HCT116 (cell line): ENCODE measurements around the gene GLO1. TPM values are rescaled to one million over a fixed set of nuclear protein-coding genes. Genes with fewer than 3 reads are reported as not detected.

Experiments
- ATAC-seq: fragments of 200-7000 bp; cut with Tn5 transposase; 2 replicates; pipeline ENCODE4 v1.9.1; 2020; ENCODE audit warnings: mild to moderate bottlenecking, moderate library complexity
- BruUV-seq: library from RNA; stranded (reverse); fragments of 400-500 nt; replicated peaks from 2 replicates; lab custom pipeline; 2021; lab: Mats Ljungman, UMichigan
- CTCF ChIA-PET: fragments of 300-600 bp; sonication (Branson Sonifier 250); formaldehyde crosslinking; loops from one replicate; lab custom pipeline; 2021; ENCODE audit warnings: antibody characterized with exemption; lab: Charles Lee
- POLR2A ChIA-PET: fragments of 300-600, 350-600 bp; sonication (Branson Sonifier 250); formaldehyde crosslinking; loops from one replicate; lab custom pipeline; 2021; ENCODE audit warnings: antibody characterized with exemption; lab: Charles Lee
- RAD21 ChIA-PET, 2 experiments: fragments of 300-600 bp; sonication (Branson Sonifier 250); formaldehyde crosslinking; loops; one replicate each; lab custom pipeline; 2023; ENCODE audit warnings: low total read pairs in 2 of 2; ENCODE audit not compliant: uncharacterized antibody in 2 of 2, unreplicated experiment in 2 of 2, low non-redundant PET in 1 of 2; lab: Charles Lee
- DNase-seq: peaks from one replicate; pipeline ENCODE4 v3.0.0-alpha.2; 2010; ENCODE audit warnings: low read depth, low spot score
- H2AFZ ChIP-seq: fragments of 200-600 bp; shearing (Covaris generic), sonication (generic); 2 replicates; pipeline ENCODE4 v1.6.1; 2017; ENCODE audit warnings: low read depth, mixed run types, mixed read lengths, antibody characterized with exemption, low read length; ENCODE audit not compliant: poor library complexity, severe bottlenecking
- H3K27ac ChIP-seq: 2 replicates; pipeline ENCODE4 v1.5.1; 2012; ENCODE audit warnings: low read depth, low read length
- H3K27me3 ChIP-seq: fragments of 200-600 bp; sonication (generic); 2 replicates; pipeline ENCODE4 v1.6.1; 2016; ENCODE audit warnings: mixed run types, low read length, mixed read lengths; ENCODE audit not compliant: insufficient read depth
- H3K36me3 ChIP-seq, 2 experiments: fragments of 200-500 bp in 1 of 2; fragments of 200-600 bp in 1 of 2; sonication (Bioruptor generic) in 1 of 2; sonication (generic) in 1 of 2; 2 replicates each; pipeline versions ENCODE4 v1.5.1 to v1.6.1; 2014 to 2016; ENCODE audit warnings: low read length in 2 of 2, inconsistent platforms in 1 of 2, mixed read lengths in 1 of 2, mixed run types in 1 of 2; ENCODE audit not compliant: insufficient read depth in 2 of 2, control insufficient read depth in 1 of 2
- H3K4me1 ChIP-seq, 2 experiments: fragments of 200-600 bp in 1 of 2; sonication (generic) in 1 of 2; 2 replicates each; pipeline versions ENCODE4 v1.5.1 to v1.6.1; 2012 to 2017; ENCODE audit warnings: low read length in 2 of 2, inconsistent platforms in 1 of 2, mild to moderate bottlenecking in 1 of 2, mixed read lengths in 1 of 2, mixed run types in 1 of 2, moderate library complexity in 1 of 2; ENCODE audit not compliant: insufficient read depth in 2 of 2, control insufficient read depth in 1 of 2
- H3K4me2 ChIP-seq: fragments of 200-600 bp; sonication (generic); 2 replicates; pipeline ENCODE4 v1.6.1; 2017; ENCODE audit warnings: mixed run types, low read length, mixed read lengths
- H3K4me3 ChIP-seq, 2 experiments: fragments of 200-600 bp in 1 of 2; sonication (generic) in 1 of 2; replicated peaks in 1 of 2; 2 replicates each; pipeline ENCODE4 v1.5.1; 2011 to 2016; ENCODE audit warnings: low read length in 2 of 2, control low read depth in 1 of 2, low read depth in 1 of 2, mild to moderate bottlenecking in 1 of 2, mixed read lengths in 1 of 2, mixed run types in 1 of 2
- H3K79me2 ChIP-seq: fragments of 200-600 bp; sonication (generic); 2 replicates; pipeline ENCODE4 v1.6.1; 2017; ENCODE audit warnings: mild to moderate bottlenecking, mixed run types, low read length, moderate library complexity, mixed read lengths; ENCODE audit not compliant: insufficient read depth
- H3K9ac ChIP-seq: fragments of 200-600 bp; sonication (generic); 2 replicates; pipeline ENCODE4 v1.6.1; 2016; ENCODE audit warnings: low read length, mixed read lengths
- H3K9me2 ChIP-seq: fragments of 200-600 bp; sonication (generic), shearing (Covaris generic); 2 replicates; pipeline ENCODE4 v1.6.1; 2017; ENCODE audit warnings: mixed run types, mild to moderate bottlenecking, moderate library complexity; ENCODE audit not compliant: insufficient read depth
- H3K9me3 ChIP-seq, 2 experiments: fragments of 200-500 bp in 1 of 2; fragments of 200-600 bp in 1 of 2; sonication (Bioruptor generic) in 1 of 2; sonication (generic) in 1 of 2; 2 replicates each; pipeline ENCODE4 v1.6.1; 2014 to 2017; ENCODE audit warnings: low read length in 2 of 2, mixed read lengths in 2 of 2, inconsistent platforms in 1 of 2, low read depth in 1 of 2, mild to moderate bottlenecking in 1 of 2, mixed run types in 1 of 2, moderate library complexity in 1 of 2; ENCODE audit not compliant: control insufficient read depth in 1 of 2, insufficient read depth in 1 of 2
- H4K20me1 ChIP-seq: fragments of 200-600 bp; sonication (generic), shearing (Covaris generic); 2 replicates; pipeline ENCODE4 v1.6.1; 2017; ENCODE audit warnings: mixed run types, mild to moderate bottlenecking, moderate library complexity; ENCODE audit not compliant: insufficient read depth
- CEBPB ChIP-seq: IDR thresholded peaks from 2 replicates; pipeline ENCODE4 v1.6.1; 2012; ENCODE audit warnings: low read depth
- EGR1 ChIP-seq: IDR thresholded peaks from 2 replicates; pipeline ENCODE4 v1.6.1; 2012; ENCODE audit warnings: low read depth
- ELF1 ChIP-seq: IDR thresholded peaks from 2 replicates; pipeline ENCODE4 v1.6.1; 2012; ENCODE audit warnings: low read depth, borderline replicate concordance
- FOSL1 ChIP-seq: IDR thresholded peaks from 2 replicates; pipeline ENCODE4 v1.6.1; 2012; ENCODE audit warnings: low read depth
- JUND ChIP-seq: IDR thresholded peaks from 2 replicates; pipeline ENCODE4 v1.6.1; 2012
- POLR2A ChIP-seq: IDR thresholded peaks from 2 replicates; pipeline ENCODE4 v1.7.0; 2011; ENCODE audit warnings: borderline replicate concordance; ENCODE audit not compliant: insufficient read depth, insufficient read length; ENCODE audit errors: extremely low read depth
- POLR2AphosphoS5 ChIP-seq: IDR thresholded peaks from 2 replicates; pipeline ENCODE4 v1.6.1; 2011; ENCODE audit warnings: mild to moderate bottlenecking, low read depth, low read length, moderate library complexity
- RAD21 ChIP-seq: IDR thresholded peaks from 2 replicates; pipeline ENCODE4 v1.6.1; 2012; ENCODE audit warnings: low read depth, mild to moderate bottlenecking
- SIN3A ChIP-seq: IDR thresholded peaks from 2 replicates; pipeline ENCODE4 v1.6.1; 2012; ENCODE audit warnings: low read depth
- SRF ChIP-seq: IDR thresholded peaks from 2 replicates; pipeline ENCODE4 v1.6.1; 2012; ENCODE audit warnings: low read depth
- TCF7L2 ChIP-seq: IDR thresholded peaks from 2 replicates; pipeline ENCODE4 v1.7.0; 2011; ENCODE audit warnings: borderline replicate concordance, inconsistent platforms; ENCODE audit not compliant: insufficient read depth, insufficient read length; ENCODE audit errors: extremely low read depth
- YY1 ChIP-seq: IDR thresholded peaks from 2 replicates; pipeline ENCODE4 v1.6.1; 2011; ENCODE audit warnings: low read length, low read depth, moderate library complexity, mild to moderate bottlenecking; ENCODE audit not compliant: insufficient replicate concordance; ENCODE audit errors: extremely low read depth
- ZFX ChIP-seq: fragments of 450-650 bp; IDR thresholded peaks from 2 replicates; pipeline ENCODE4 v1.6.1; 2017
- ZNF274 ChIP-seq: fragments of 200-500 bp; sonication (Bioruptor generic); IDR thresholded peaks from 2 replicates; pipeline ENCODE4 v1.6.1; 2014; ENCODE audit warnings: mild to moderate bottlenecking, low read depth, low read length, inconsistent platforms
- intact Hi-C: fragments of 100-400 bp; cut with micrococcal nuclease; formaldehyde crosslinking; loops from 2 replicates; pipeline ENCODE4 v1.10.0; 2022
- total RNA-seq: library from RNA; stranded (reverse); gene quantifications from one replicate; pipeline ENCODE4 v1.2.1, GENCODE V29; 2021; ENCODE audit not compliant: unreplicated experiment
- TF ChIP-seq, protein P1 (sequence below): IDR thresholded peaks from 2 replicates; pipeline ENCODE4 v1.6.1; 2011; ENCODE audit warnings: mild to moderate bottlenecking, low read length, moderate library complexity; ENCODE audit not compliant: insufficient replicate concordance; ENCODE audit errors: extremely low read depth
- TF ChIP-seq, protein P2 (sequence below): IDR thresholded peaks from 2 replicates; pipeline ENCODE4 v1.6.1; 2012; ENCODE audit warnings: low read depth
- TF ChIP-seq, protein P3 (sequence below), 3 experiments: fragments of 200-600 bp in 1 of 3; sonication (generic) in 1 of 3; IDR thresholded peaks in 2 of 3; conservative IDR thresholded peaks in 1 of 3; 2 replicates each; pipeline ENCODE4 v1.5.1; 2012 to 2017; ENCODE audit warnings: low read depth in 2 of 3, low read length in 2 of 3, antibody characterized with exemption in 1 of 3, borderline replicate concordance in 1 of 3, control low read depth in 1 of 3, mild to moderate bottlenecking in 1 of 3, mixed read lengths in 1 of 3, mixed run types in 1 of 3, moderate library complexity in 1 of 3; ENCODE audit not compliant: insufficient read depth in 1 of 3
- TF ChIP-seq, protein P4 (sequence below): IDR thresholded peaks from 2 replicates; pipeline ENCODE4 v1.6.1; 2012

Gene GLO1
- total RNA-seq, 1 experiment from 2014 or later: 191 TPM

DNA sequence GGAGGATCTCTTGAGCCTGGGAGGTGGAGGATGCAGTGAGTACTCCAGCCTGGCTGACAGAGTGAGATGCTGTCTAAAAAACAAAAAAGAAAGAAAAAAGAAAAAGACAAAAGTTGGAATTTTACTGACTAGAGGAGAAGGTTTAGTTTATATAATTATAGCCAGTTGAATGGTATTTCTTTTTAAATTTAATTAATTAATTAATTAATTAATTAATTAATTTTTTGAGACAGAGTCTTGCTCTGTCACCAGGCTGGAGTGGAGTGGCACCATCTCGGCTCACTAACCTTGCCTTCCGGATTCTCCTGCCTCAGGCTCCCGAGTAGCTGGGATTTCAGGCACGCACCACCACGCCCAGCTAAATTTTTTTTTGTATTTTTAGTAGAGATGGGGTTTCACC is 20.8 kb upstream of the GLO1 start:
- POLR2A ChIA-PET: no interaction called here
- no peaks in the 10 kb centered on the region for H3K4me1 ChIP-seq
- H3K36me3 ChIP-seq: no peaks in the 10 kb centered on the region
- H3K9ac ChIP-seq: no peak overlapping the region
- CTCF ChIA-PET: no interaction called here
- TF ChIP-seq ZFX (no peak), YY1 (no peak), JUND (no peak), ZNF274 (no peak), ELF1 (no peak), EGR1 (no peak), SRF (no peak), SIN3A (no peak), TCF7L2 (no peak), RAD21 (no peak), CEBPB (no peak), FOSL1 (no peak), POLR2A (no peak), POLR2AphosphoS5 (no peak)
- TF ChIP-seq, protein P1, sequence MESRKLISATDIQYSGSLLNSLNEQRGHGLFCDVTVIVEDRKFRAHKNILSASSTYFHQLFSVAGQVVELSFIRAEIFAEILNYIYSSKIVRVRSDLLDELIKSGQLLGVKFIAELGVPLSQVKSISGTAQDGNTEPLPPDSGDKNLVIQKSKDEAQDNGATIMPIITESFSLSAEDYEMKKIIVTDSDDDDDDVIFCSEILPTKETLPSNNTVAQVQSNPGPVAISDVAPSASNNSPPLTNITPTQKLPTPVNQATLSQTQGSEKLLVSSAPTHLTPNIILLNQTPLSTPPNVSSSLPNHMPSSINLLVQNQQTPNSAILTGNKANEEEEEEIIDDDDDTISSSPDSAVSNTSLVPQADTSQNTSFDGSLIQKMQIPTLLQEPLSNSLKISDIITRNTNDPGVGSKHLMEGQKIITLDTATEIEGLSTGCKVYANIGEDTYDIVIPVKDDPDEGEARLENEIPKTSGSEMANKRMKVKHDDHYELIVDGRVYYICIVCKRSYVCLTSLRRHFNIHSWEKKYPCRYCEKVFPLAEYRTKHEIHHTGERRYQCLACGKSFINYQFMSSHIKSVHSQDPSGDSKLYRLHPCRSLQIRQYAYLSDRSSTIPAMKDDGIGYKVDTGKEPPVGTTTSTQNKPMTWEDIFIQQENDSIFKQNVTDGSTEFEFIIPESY: no peak
- TF ChIP-seq, protein P2, sequence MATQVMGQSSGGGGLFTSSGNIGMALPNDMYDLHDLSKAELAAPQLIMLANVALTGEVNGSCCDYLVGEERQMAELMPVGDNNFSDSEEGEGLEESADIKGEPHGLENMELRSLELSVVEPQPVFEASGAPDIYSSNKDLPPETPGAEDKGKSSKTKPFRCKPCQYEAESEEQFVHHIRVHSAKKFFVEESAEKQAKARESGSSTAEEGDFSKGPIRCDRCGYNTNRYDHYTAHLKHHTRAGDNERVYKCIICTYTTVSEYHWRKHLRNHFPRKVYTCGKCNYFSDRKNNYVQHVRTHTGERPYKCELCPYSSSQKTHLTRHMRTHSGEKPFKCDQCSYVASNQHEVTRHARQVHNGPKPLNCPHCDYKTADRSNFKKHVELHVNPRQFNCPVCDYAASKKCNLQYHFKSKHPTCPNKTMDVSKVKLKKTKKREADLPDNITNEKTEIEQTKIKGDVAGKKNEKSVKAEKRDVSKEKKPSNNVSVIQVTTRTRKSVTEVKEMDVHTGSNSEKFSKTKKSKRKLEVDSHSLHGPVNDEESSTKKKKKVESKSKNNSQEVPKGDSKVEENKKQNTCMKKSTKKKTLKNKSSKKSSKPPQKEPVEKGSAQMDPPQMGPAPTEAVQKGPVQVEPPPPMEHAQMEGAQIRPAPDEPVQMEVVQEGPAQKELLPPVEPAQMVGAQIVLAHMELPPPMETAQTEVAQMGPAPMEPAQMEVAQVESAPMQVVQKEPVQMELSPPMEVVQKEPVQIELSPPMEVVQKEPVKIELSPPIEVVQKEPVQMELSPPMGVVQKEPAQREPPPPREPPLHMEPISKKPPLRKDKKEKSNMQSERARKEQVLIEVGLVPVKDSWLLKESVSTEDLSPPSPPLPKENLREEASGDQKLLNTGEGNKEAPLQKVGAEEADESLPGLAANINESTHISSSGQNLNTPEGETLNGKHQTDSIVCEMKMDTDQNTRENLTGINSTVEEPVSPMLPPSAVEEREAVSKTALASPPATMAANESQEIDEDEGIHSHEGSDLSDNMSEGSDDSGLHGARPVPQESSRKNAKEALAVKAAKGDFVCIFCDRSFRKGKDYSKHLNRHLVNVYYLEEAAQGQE: no peak
- TF ChIP-seq, protein P3, sequence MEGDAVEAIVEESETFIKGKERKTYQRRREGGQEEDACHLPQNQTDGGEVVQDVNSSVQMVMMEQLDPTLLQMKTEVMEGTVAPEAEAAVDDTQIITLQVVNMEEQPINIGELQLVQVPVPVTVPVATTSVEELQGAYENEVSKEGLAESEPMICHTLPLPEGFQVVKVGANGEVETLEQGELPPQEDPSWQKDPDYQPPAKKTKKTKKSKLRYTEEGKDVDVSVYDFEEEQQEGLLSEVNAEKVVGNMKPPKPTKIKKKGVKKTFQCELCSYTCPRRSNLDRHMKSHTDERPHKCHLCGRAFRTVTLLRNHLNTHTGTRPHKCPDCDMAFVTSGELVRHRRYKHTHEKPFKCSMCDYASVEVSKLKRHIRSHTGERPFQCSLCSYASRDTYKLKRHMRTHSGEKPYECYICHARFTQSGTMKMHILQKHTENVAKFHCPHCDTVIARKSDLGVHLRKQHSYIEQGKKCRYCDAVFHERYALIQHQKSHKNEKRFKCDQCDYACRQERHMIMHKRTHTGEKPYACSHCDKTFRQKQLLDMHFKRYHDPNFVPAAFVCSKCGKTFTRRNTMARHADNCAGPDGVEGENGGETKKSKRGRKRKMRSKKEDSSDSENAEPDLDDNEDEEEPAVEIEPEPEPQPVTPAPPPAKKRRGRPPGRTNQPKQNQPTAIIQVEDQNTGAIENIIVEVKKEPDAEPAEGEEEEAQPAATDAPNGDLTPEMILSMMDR (IDR thresholded peaks at IDR 0.05 in 2 of 3, conservative IDR thresholded peaks at IDR 0.05 in 1 of 3; ENCODE audit: borderline replicate concordance in 1 of 3, insufficient read depth in 1 of 3, low read depth in 2 of 3, low read length in 2 of 3): no peak
- TF ChIP-seq, protein P4, sequence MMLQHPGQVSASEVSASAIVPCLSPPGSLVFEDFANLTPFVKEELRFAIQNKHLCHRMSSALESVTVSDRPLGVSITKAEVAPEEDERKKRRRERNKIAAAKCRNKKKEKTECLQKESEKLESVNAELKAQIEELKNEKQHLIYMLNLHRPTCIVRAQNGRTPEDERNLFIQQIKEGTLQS: no peak
- RAD21 ChIA-PET: no interaction called here
- intact Hi-C loops: no loop called here
- BruUV-seq: no TSS peak
- H2AFZ ChIP-seq: no peak overlapping the region
- H3K27ac ChIP-seq: no peak overlapping the region
- H4K20me1 ChIP-seq: no peaks in the 10 kb centered on the region
- no peaks in the 10 kb centered on the region for H3K27me3 ChIP-seq
- H3K4me2 ChIP-seq: no peak overlapping the region
- no peak for DNase-seq
- H3K4me3 ChIP-seq: no peak overlapping the region
- no peaks in the 10 kb centered on the region for H3K9me3 ChIP-seq
- H3K9me2 ChIP-seq: no peaks in the 10 kb centered on the region
- no peak for ATAC-seq
- no peaks in the 10 kb centered on the region for H3K79me2 ChIP-seq
